Left lung (tissue), 10 donors: ENCODE measurements around the gene PAPPA2. TPM values are rescaled to one million over a fixed set of nuclear protein-coding genes. Genes with fewer than 3 reads are reported as not detected.

Experiments used
- ATAC-seq: fragments of 200-7000 bp; cut with Tn5 transposase; one replicate; pipeline ENCODE4 v1.9.1; 2020; ENCODE audit warnings: moderate library complexity
- DNase-seq, 4 donors: peaks; one replicate each; pipeline ENCODE4 v3.0.0-alpha.2; 2013 to 2020
- H3K27ac ChIP-seq, 2 donors: fragments of 200-600 bp; sonication (generic) in 1 of 2; one replicate each; pipeline versions ENCODE4 v1.5.0 to v1.8.0; 2020 to 2021
- H3K27me3 ChIP-seq, 2 donors: fragments of 200-600 bp; sonication (generic) in 1 of 2; one replicate each; pipeline versions ENCODE4 v1.5.0 to v1.8.0; 2020 to 2021
- H3K36me3 ChIP-seq, 2 donors: fragments of 200-600 bp; sonication (generic) in 1 of 2; one replicate each; pipeline versions ENCODE4 v1.5.0 to v1.8.0; 2020 to 2021
- H3K4me1 ChIP-seq, 2 donors: fragments of 200-600 bp; one replicate each; pipeline ENCODE4 v1.8.0; 2021
- H3K4me3 ChIP-seq, 2 donors: fragments of 200-600 bp; sonication (generic) in 1 of 2; one replicate each; pipeline versions ENCODE4 v1.5.0 to v1.8.0; 2020 to 2021; ENCODE audit warnings: mild to moderate bottlenecking in 1 of 2
- H3K9me3 ChIP-seq, 2 donors: fragments of 200-600 bp; sonication (generic) in 1 of 2; one replicate each; pipeline versions ENCODE4 v1.5.0 to v1.8.0; 2020 to 2021
- intact Hi-C, 2 donors: fragments of 100-400 bp; cut with DNase I; formaldehyde crosslinking; loops; one replicate each; pipeline versions ENCODE4 v1.11.2 to v1.14.2; 2022
- polyA plus RNA-seq, 6 donors: library from polyadenylated mRNA; unstranded; fragments of 120-200 nt; gene quantifications; one replicate each; pipeline ENCODE4 v1.2.1, GENCODE V29; 2013; ENCODE audit not compliant: insufficient read length in 6 of 6
- total RNA-seq, 2 donors: library from RNA; stranded (reverse); fragmentation: NEBNext Ultra II Directional; extraction: Animal tissue kit (Norgen Biotek cat#: 25700); gene quantifications; one replicate each; pipeline ENCODE4 v1.2.1, GENCODE V29; 2021
- TF ChIP-seq, protein P1 (sequence below), 2 donors: fragments of 200-600 bp; sonication (generic) in 1 of 2; IDR thresholded peaks; one replicate each; pipeline versions ENCODE4 v1.5.0 to v1.8.0; 2021; ENCODE audit warnings: antibody characterized with exemption in 2 of 2
- donor health status: DM: no; HTN: yes; CAD: no.
- donor health status: DM: no; HTN: no; CAD: no.

The PAPPA2 gene
- total and polyA plus RNA-seq, 8 donors: 0.09 to 0.68 (median 0.27) TPM

DNA sequence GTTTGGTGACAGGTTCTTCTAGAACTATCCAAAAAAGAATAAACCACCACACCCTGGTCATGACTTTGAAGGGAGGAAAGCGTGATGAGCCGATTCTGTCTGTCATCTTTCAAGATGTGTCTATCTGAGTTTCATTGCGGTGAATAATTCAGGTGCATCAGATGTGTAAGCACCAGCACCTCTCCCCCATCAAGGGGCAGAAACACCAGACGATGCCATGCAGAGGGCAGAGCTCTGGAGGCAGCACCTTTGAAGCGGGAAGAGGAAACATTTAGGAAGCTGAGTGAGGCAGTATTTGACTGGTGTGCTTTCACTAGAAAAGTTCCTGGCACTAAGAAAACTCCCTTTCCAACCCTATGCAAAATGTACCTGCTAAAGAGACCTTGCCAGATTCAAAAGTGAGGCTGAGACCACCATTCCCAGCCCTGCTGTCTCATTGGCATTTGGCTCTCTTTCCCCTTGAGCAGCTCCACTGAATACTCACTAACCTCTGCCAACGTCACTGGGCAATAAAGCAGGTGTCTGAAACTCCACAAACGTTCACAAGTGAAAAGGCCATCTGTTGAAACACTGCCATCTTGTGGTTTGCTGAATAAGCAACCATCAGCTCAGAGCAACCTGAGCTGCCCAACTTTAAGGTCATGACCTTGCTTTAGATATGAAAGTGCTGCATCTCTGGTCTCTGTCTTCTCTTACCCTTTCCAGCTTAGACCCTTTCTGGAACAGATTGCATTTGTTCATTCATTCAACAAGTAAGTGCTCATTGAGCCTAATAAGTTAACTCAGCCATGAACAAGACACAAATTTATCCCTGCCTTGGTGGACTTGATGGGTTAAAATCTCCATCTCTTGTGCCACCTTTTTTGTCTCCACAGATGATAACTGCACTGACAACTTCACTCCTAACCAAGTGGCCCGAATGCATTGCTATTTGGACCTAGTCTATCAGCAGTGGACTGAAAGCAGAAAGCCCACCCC lies 228.6 kb downstream of the PAPPA2 start:
- Histone ChIP-seq H3K4me3 (no peak overlapping the region), H3K9me3 (no peaks in the 10 kb centered on the region), H3K4me1 (no peaks in the 10 kb centered on the region), H3K27ac (no peak overlapping the region), H3K36me3 (no peaks in the 10 kb centered on the region), H3K27me3 (no peaks in the 10 kb centered on the region)
- ATAC-seq (peak; percentile 63), DNase-seq (peak in 2 of 4 donors; percentile 17 to 36)
- intact Hi-C loops: loop anchor here in 1 of 2 donors (10.0 kb wide), 1 partner anchor 127 kb away; no protein-coding TSS in a partner anchor
- TF ChIP-seq, protein P1, sequence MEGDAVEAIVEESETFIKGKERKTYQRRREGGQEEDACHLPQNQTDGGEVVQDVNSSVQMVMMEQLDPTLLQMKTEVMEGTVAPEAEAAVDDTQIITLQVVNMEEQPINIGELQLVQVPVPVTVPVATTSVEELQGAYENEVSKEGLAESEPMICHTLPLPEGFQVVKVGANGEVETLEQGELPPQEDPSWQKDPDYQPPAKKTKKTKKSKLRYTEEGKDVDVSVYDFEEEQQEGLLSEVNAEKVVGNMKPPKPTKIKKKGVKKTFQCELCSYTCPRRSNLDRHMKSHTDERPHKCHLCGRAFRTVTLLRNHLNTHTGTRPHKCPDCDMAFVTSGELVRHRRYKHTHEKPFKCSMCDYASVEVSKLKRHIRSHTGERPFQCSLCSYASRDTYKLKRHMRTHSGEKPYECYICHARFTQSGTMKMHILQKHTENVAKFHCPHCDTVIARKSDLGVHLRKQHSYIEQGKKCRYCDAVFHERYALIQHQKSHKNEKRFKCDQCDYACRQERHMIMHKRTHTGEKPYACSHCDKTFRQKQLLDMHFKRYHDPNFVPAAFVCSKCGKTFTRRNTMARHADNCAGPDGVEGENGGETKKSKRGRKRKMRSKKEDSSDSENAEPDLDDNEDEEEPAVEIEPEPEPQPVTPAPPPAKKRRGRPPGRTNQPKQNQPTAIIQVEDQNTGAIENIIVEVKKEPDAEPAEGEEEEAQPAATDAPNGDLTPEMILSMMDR (IDR thresholded peaks at IDR 0.05): peak; percentile 43 to 54

DNA sequence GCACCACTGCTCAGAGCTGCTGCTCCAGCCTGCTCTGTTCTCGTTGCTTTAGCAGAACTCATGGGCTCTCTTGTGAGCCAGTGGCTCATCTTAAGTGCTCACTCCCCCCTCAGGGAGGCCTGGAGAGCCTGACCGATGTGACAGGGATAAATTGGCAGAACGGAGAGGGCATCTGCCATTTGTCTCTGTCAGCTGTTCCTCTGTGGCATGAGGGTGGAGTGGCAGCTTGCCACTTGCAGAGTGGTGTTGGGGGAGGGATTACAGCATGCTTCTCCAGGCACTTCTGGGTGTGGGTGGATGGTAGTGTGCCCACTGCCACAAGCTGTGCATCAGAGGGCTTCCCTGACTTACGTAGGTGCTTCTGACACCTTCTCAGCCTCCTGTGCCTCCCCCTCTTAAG lies 229.5 kb downstream of the PAPPA2 start:
- no peak for ATAC-seq
- intact Hi-C loops: loop anchor here in 1 of 2 donors (10.0 kb wide), 1 partner anchor 128 kb away; no protein-coding TSS in a partner anchor
- H3K4me1 ChIP-seq: no peaks in the 10 kb centered on the region

DNA sequence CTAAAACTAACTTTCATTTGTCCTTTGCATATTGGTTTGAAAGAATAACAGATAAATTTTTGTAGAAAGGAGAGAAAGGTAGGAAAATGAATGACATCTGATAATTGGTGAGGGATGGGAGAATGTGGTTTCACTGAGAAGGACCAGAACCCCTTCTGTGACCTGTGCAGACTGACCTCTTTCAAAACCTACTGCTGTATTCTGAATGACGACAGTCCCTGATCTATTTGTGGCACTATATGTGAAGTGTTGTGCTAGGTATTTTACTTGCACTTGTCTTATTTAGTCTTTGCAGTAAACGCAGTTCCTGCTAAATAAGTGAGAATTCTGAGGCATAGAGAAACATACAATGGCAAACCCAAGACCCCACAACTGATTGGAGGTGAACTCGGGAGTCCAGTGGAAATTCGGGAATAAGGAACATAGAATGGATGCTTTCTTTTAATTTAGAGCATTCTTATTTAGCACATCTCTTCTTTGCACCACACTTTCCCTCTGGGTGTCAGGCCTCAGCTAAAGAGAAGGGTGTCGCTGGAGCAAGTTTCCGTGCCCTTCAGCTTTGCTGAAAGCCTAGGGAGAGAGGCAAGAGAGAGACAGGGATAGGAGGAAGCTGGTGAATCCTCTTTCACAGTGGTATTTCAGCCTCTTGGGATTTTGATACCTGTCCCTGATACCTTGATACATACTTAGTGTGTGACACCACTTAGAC lies 230.2 kb downstream of the PAPPA2 start:
- TF ChIP-seq, protein P1 (IDR thresholded peaks at IDR 0.05): no peak
- H3K27ac ChIP-seq: no peak overlapping the region
- H3K4me3 ChIP-seq: no peak overlapping the region
- H3K9me3 ChIP-seq: no peaks in the 10 kb centered on the region
- ATAC-seq: no peak
- H3K27me3 ChIP-seq: no peaks in the 10 kb centered on the region
- H3K4me1 ChIP-seq: no peaks in the 10 kb centered on the region
- no peak for DNase-seq
- intact Hi-C loops: loop anchor here in 1 of 2 donors (10.0 kb wide), 1 partner anchor 128 kb away; no protein-coding TSS in a partner anchor
- H3K36me3 ChIP-seq: no peaks in the 10 kb centered on the region

More for the DNA sequence above, 229.5 kb downstream of the PAPPA2 start:
- TF ChIP-seq, protein P1 (IDR thresholded peaks at IDR 0.05): no peak
- DNase-seq: no peak
- H3K9me3 ChIP-seq: no peaks in the 10 kb centered on the region
- no peak overlapping the region for H3K4me3 ChIP-seq
- H3K27me3 ChIP-seq: no peaks in the 10 kb centered on the region
- no peak overlapping the region for H3K27ac ChIP-seq
- H3K36me3 ChIP-seq: no peaks in the 10 kb centered on the region

DNA sequence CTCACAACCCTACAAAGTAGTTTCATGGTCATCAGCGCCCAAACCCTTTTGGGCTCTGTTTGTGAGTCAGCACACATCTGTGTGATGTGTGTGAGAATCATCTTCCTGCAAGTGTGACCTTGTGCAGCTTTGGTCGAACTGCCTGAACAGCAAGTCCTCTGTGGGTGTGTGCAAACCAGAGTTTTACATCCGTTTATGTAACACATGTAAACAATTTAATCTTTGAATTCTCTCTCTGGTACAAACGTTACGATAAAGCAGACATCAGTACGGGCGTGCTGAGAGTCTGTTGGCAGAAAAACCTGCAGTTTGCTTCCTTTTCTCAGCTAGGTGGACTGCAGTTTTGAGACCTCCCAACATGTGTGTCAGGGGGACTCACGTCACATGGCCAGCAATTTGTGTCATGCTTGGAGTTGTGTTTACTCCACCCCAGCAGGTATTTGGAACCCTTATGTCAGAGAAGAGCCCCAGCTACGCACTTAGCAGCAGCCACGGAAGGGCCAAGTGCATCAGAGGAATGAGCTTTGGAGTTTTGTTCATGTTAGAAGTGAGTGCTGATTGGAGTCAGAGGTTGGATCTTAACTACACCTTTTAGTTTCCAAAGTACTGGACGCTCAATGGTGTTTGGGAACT lies 230.8 kb downstream of the PAPPA2 start:
- no peak for DNase-seq
- no peaks in the 10 kb centered on the region for H3K36me3 ChIP-seq
- intact Hi-C loops: loop anchor here in 1 of 2 donors (10.0 kb wide), 1 partner anchor 129 kb away; no protein-coding TSS in a partner anchor
- TF ChIP-seq, protein P1 (IDR thresholded peaks at IDR 0.05): no peak
- no peaks in the 10 kb centered on the region for H3K27me3 ChIP-seq
- H3K27ac ChIP-seq: no peak overlapping the region
- no peak overlapping the region for H3K4me3 ChIP-seq
- H3K4me1 ChIP-seq: no peaks in the 10 kb centered on the region
- peak; percentile 67 for ATAC-seq
- H3K9me3 ChIP-seq: no peaks in the 10 kb centered on the region
